GM23248 (cell line): ENCODE measurements around the gene ABCC3. TPM values are rescaled to one million over a fixed set of nuclear protein-coding genes. Genes with fewer than 3 reads are reported as not detected.

ENCODE experiments used
- DNase-seq: peaks from one replicate; pipeline ENCODE4 v3.0.0-alpha.2; 2015
- H2AFZ ChIP-seq: fragments of 200-600 bp; sonication (generic); 2 replicates; pipeline ENCODE4 v1.6.1; 2016; ENCODE audit warnings: antibody characterized with exemption
- H3F3A ChIP-seq: fragments of 200-600 bp; sonication (generic); 2 replicates; pipeline ENCODE4 v1.6.1; 2016; ENCODE audit warnings: mild to moderate bottlenecking, antibody characterized with exemption, mixed run types; ENCODE audit not compliant: insufficient read depth
- H3K27ac ChIP-seq: fragments of 200-600 bp; sonication (generic); 2 replicates; pipeline ENCODE4 v1.5.1; 2016; ENCODE audit warnings: mild to moderate bottlenecking
- H3K27me3 ChIP-seq: fragments of 200-600 bp; sonication (generic); replicated peaks from 2 replicates; pipeline ENCODE4 v1.6.1; 2016; ENCODE audit warnings: mild to moderate bottlenecking; ENCODE audit not compliant: insufficient read depth
- H3K36me3 ChIP-seq: fragments of 200-600 bp; sonication (generic); 2 replicates; pipeline ENCODE4 v1.6.1; 2016; ENCODE audit warnings: low read depth, mild to moderate bottlenecking
- H3K4me1 ChIP-seq: fragments of 200-600 bp; sonication (generic); 2 replicates; pipeline ENCODE4 v1.6.1; 2016; ENCODE audit warnings: mild to moderate bottlenecking; ENCODE audit not compliant: insufficient read depth
- H3K4me2 ChIP-seq: fragments of 200-600 bp; sonication (generic); one replicate; pipeline ENCODE4 v1.6.1; 2016; ENCODE audit warnings: mild to moderate bottlenecking; ENCODE audit not compliant: unreplicated experiment
- H3K4me3 ChIP-seq: fragments of 200-600 bp; sonication (generic); 2 replicates; pipeline ENCODE4 v1.5.1; 2016; ENCODE audit warnings: mild to moderate bottlenecking
- H3K79me2 ChIP-seq: fragments of 200-600 bp; sonication (generic); 2 replicates; pipeline ENCODE4 v1.6.1; 2016; ENCODE audit warnings: mild to moderate bottlenecking; ENCODE audit not compliant: insufficient read depth
- H3K9ac ChIP-seq: fragments of 200-600 bp; sonication (generic); 2 replicates; pipeline ENCODE4 v1.6.1; 2016; ENCODE audit warnings: mild to moderate bottlenecking
- H3K9me2 ChIP-seq: fragments of 200-600 bp; sonication (generic); 2 replicates; pipeline ENCODE4 v1.6.1; 2016; ENCODE audit warnings: mixed run types, mild to moderate bottlenecking, moderate library complexity; ENCODE audit not compliant: insufficient read depth
- H3K9me3 ChIP-seq: fragments of 200-600 bp; sonication (generic); one replicate; pipeline ENCODE4 v1.6.1; 2017; ENCODE audit warnings: low read depth
- H4K20me1 ChIP-seq: fragments of 200-600 bp; sonication (generic); 2 replicates; pipeline ENCODE4 v1.6.0; 2016; ENCODE audit not compliant: insufficient read depth
- EZH2 ChIP-seq: fragments of 200-600 bp; sonication (generic); IDR thresholded peaks from 2 replicates; pipeline ENCODE4 v1.6.1; 2018; ENCODE audit warnings: antibody characterized with exemption, mild to moderate bottlenecking; ENCODE audit not compliant: insufficient read depth, poor library complexity, severe bottlenecking
- EZH2phosphoT487 ChIP-seq: fragments of 200-600 bp; sonication (generic); IDR thresholded peaks from 2 replicates; pipeline ENCODE4 v1.6.1; 2018; ENCODE audit warnings: antibody characterized with exemption, moderate library complexity, mild to moderate bottlenecking, low read depth; ENCODE audit not compliant: insufficient read depth
- WGBS, 2 experiments: methylation state at CpG; one replicate each; pipeline ENCODE4 v1.1.6; 2015 to 2017; ENCODE audit warnings: low lambda C conversion rate in 2 of 2, low coverage in 1 of 2; ENCODE audit errors: missing lambda C conversion rate in 2 of 2; 5-methylcytosine and 5-hydroxymethylcytosine counted together
- in situ Hi-C: fragments of 300-500 bp; cut with MboI; formaldehyde crosslinking; loops from 2 replicates; pipeline ENCODE4 v1.15.0; 2020
- polyA plus RNA-seq: library from polyadenylated mRNA; unstranded; fragments of >200 nt; fragmentation: Nextera tagmentation; extraction: Ambion mirVana; gene quantifications from 2 replicates; pipeline ENCODE4 v1.2.1, GENCODE V29; 2016
- total RNA-seq: library from RNA; depleted of rRNA; stranded (reverse); fragments of >200 nt; shearing (Covaris generic); gene quantifications from 2 replicates; pipeline ENCODE4 v1.2.3, GENCODE V29; 2014

The ABCC3 gene
- total and polyA plus RNA-seq, 2 experiments from 2014 or later = 32.0 to 38.5 TPM

- Histone ChIP-seq H3K4me2 (no peak overlapping the region), H3F3A (peaks cover 22% of the 10 kb centered on the region), H3K9ac (no peak overlapping the region), H3K27me3 (no peaks in the 10 kb centered on the region), H4K20me1 (no peaks in the 10 kb centered on the region), H3K4me3 (no peak overlapping the region), H3K27ac (no peak overlapping the region), H3K4me1 (peaks cover 23% of the 10 kb centered on the region), H3K36me3 (no peaks in the 10 kb centered on the region), H3K79me2 (peaks cover 42% of the 10 kb centered on the region), H3K9me3 (no peaks in the 10 kb centered on the region), H2AFZ (no peak overlapping the region), H3K9me2 (no peaks in the 10 kb centered on the region)
- no peak for DNase-seq
- in situ Hi-C loops = no loop called here
- 80 to 81% methylated on average over 2 of the region's 2 CpGs for WGBS, 2 experiments
- no peak for TF ChIP-seq EZH2
- no peak for TF ChIP-seq EZH2phosphoT487
Measured at GRCh38 chr17:50710025-50710424, 75.3 kb downstream of the ABCC3 start.

- no peak overlapping the region for H3K4me2 ChIP-seq
- no peaks in the 10 kb centered on the region for H3K36me3 ChIP-seq
- peaks cover 36% of the 10 kb centered on the region for H3K79me2 ChIP-seq
- no peak overlapping the region for H3K4me3 ChIP-seq
- H4K20me1 ChIP-seq = no peaks in the 10 kb centered on the region
- H3K9ac ChIP-seq = no peak overlapping the region
- H3K9me2 ChIP-seq = no peaks in the 10 kb centered on the region
- DNase-seq = no peak
- in situ Hi-C loops = no loop called here
- H2AFZ ChIP-seq = no peak overlapping the region
- no peaks in the 10 kb centered on the region for H3K27me3 ChIP-seq
- TF ChIP-seq EZH2phosphoT487 = no peak
- TF ChIP-seq EZH2 = no peak
- H3F3A ChIP-seq = peaks cover 25% of the 10 kb centered on the region
- H3K27ac ChIP-seq = no peak overlapping the region
- H3K9me3 ChIP-seq = no peaks in the 10 kb centered on the region
- H3K4me1 ChIP-seq = peaks cover 22% of the 10 kb centered on the region
- 83 to 90% methylated on average over 4 of the region's 4 CpGs for WGBS, 2 experiments
Measured at GRCh38 chr17:50710650-50711049, 76.0 kb downstream of the ABCC3 start.

- no peak overlapping the region for H3K9ac ChIP-seq
- TF ChIP-seq EZH2 (no peak), EZH2phosphoT487 (no peak)
- no peaks in the 10 kb centered on the region for H4K20me1 ChIP-seq
- no peaks in the 10 kb centered on the region for H3K9me3 ChIP-seq
- in situ Hi-C loops = no loop called here
- no peak overlapping the region for H3K4me3 ChIP-seq
- no peak for DNase-seq
- H3K4me1 ChIP-seq = peaks cover 19% of the 10 kb centered on the region
- H3K27ac ChIP-seq = no peak overlapping the region
- no peak overlapping the region for H3K4me2 ChIP-seq
- no peaks in the 10 kb centered on the region for H3K36me3 ChIP-seq
- H2AFZ ChIP-seq = no peak overlapping the region
- H3F3A ChIP-seq = peaks cover 39% of the 10 kb centered on the region
- H3K9me2 ChIP-seq = no peaks in the 10 kb centered on the region
- WGBS, 2 experiments = 86 to 87% methylated on average over 9 of the region's 9 CpGs
- no peaks in the 10 kb centered on the region for H3K27me3 ChIP-seq
- peaks cover 22% of the 10 kb centered on the region; the same call in 1 of the 2 replicates for H3K79me2 ChIP-seq
Measured at GRCh38 chr17:50712641-50713040, 78.0 kb downstream of the ABCC3 start.

GRCh38 chr17:50715471-50715870, 80.8 kb downstream of the ABCC3 start:
- in situ Hi-C loops = no loop called here
- peaks cover 10% of the 10 kb centered on the region for H3K79me2 ChIP-seq
- peaks cover 5% of the 10 kb centered on the region; the same call in 1 of the 2 replicates for H3K4me1 ChIP-seq
- H3K36me3 ChIP-seq = no peaks in the 10 kb centered on the region
- no peak overlapping the region for H2AFZ ChIP-seq
- H3K27ac ChIP-seq = no peak overlapping the region
- WGBS, 2 experiments = 63 to 69% methylated on average over 3 of the region's 3 CpGs
- H3K9me2 ChIP-seq = no peaks in the 10 kb centered on the region
- TF ChIP-seq EZH2phosphoT487 = no peak
- no peak for TF ChIP-seq EZH2
- no peak overlapping the region for H3K4me2 ChIP-seq
- no peak overlapping the region for H3K9ac ChIP-seq
- H3K27me3 ChIP-seq = no peaks in the 10 kb centered on the region
- peaks cover 27% of the 10 kb centered on the region for H3F3A ChIP-seq
- H4K20me1 ChIP-seq = no peaks in the 10 kb centered on the region; the same call in 1 of the 2 replicates
- H3K4me3 ChIP-seq = no peak overlapping the region
- no peaks in the 10 kb centered on the region for H3K9me3 ChIP-seq
- DNase-seq = no peak
